Rectal smooth muscle tissue (tissue), 1 donor: ENCODE measurements around the gene OPRPN.

Experiments
- H3K27ac ChIP-seq: one replicate; pipeline ENCODE4 v1.7.0; 2013; ENCODE audit warnings: low read depth, low read length, inconsistent platforms
- H3K27me3 ChIP-seq: one replicate; pipeline ENCODE4 v1.7.0; 2013; ENCODE audit warnings: low read length; ENCODE audit not compliant: control insufficient read depth, insufficient read depth
- H3K36me3 ChIP-seq: one replicate; pipeline ENCODE4 v1.7.0; 2013; ENCODE audit warnings: low read length; ENCODE audit not compliant: control insufficient read depth, insufficient read depth
- H3K4me1 ChIP-seq: one replicate; pipeline ENCODE4 v1.7.0; 2013; ENCODE audit warnings: low read length; ENCODE audit not compliant: control insufficient read depth, insufficient read depth
- H3K4me3 ChIP-seq: one replicate; pipeline ENCODE4 v1.7.0; 2013; ENCODE audit warnings: low read length
- H3K9ac ChIP-seq: one replicate; pipeline ENCODE4 v1.7.0; 2013; ENCODE audit warnings: low read length

The OPRPN gene

GRCh38 chr4:70402762-70403161 lies 5.0 kb downstream of the OPRPN start:
- no peak overlapping the region for H3K4me3 ChIP-seq
- H3K36me3 ChIP-seq, result no peaks in the 10 kb centered on the region
- H3K27ac ChIP-seq, result no peak overlapping the region
- H3K27me3 ChIP-seq, result no peaks in the 10 kb centered on the region
- H3K9ac ChIP-seq, result no peak overlapping the region
- H3K4me1 ChIP-seq, result no peaks in the 10 kb centered on the region

- Histone ChIP-seq H3K36me3 (no peaks in the 10 kb centered on the region), H3K27ac (no peak overlapping the region), H3K4me3 (no peak overlapping the region), H3K27me3 (no peaks in the 10 kb centered on the region), H3K4me1 (no peaks in the 10 kb centered on the region), H3K9ac (no peak overlapping the region)
These were observed 8.0 kb downstream of the OPRPN start for GRCh38 chr4:70405765-70406164.

- no peak overlapping the region for H3K27ac ChIP-seq
- no peaks in the 10 kb centered on the region for H3K4me1 ChIP-seq
- no peak overlapping the region for H3K4me3 ChIP-seq
- no peaks in the 10 kb centered on the region for H3K27me3 ChIP-seq
- no peak overlapping the region for H3K9ac ChIP-seq
- H3K36me3 ChIP-seq, result no peaks in the 10 kb centered on the region
These were observed 27.6 kb downstream of the OPRPN start for GRCh38 chr4:70425306-70425705.

DNA sequence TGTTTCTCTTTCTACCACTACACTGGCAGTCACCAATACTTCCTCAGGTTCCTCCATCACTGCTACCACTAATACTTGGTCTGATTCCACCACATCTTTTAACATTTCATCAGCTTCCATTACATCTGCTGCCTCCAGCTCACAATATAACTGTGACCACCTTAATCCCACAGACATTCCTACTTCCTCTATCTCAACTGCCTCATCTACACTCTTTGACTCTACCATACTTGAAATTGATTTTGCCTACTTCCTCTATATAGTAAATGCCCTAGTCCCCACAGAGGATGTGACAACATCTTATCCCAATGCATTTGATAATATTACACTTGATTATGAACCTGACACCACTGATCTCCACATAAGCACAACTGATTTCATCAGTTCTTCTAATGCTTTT lies 29.0 kb downstream of the OPRPN start:
- Histone ChIP-seq H3K4me3 (no peak overlapping the region), H3K27me3 (no peaks in the 10 kb centered on the region), H3K4me1 (no peaks in the 10 kb centered on the region), H3K36me3 (no peaks in the 10 kb centered on the region), H3K9ac (no peak overlapping the region), H3K27ac (no peak overlapping the region)

GRCh38 chr4:70437197-70437596 lies 39.5 kb downstream of the OPRPN start:
- no peaks in the 10 kb centered on the region for H3K36me3 ChIP-seq
- no peak overlapping the region for H3K27ac ChIP-seq
- no peaks in the 10 kb centered on the region for H3K27me3 ChIP-seq
- H3K4me1 ChIP-seq, result no peaks in the 10 kb centered on the region
- H3K9ac ChIP-seq, result no peak overlapping the region
- H3K4me3 ChIP-seq, result no peak overlapping the region

DNA sequence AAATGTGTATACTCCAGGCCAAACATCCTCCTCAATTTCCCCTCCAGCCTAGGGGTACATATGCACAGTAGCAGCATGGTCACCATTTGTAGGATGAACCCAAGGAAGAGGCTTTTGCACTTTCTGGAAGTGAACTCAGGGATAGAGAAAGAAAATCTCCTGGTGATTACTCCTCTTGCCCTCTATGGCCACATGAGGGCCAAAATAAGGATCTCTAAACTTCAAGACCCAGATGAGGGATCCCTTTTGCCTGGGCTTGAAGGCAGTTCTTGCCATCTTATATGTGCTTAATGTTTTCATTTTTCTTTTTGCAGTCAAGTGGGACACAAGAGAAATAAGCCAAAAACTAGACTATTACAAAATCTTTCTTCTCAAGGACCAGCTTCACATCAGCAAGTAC lies 44.7 kb downstream of the OPRPN start:
- H3K36me3 ChIP-seq, result no peaks in the 10 kb centered on the region
- H3K4me3 ChIP-seq, result no peak overlapping the region
- H3K27me3 ChIP-seq, result no peaks in the 10 kb centered on the region
- H3K9ac ChIP-seq, result no peak overlapping the region
- no peak overlapping the region for H3K27ac ChIP-seq
- H3K4me1 ChIP-seq, result no peaks in the 10 kb centered on the region

DNA sequence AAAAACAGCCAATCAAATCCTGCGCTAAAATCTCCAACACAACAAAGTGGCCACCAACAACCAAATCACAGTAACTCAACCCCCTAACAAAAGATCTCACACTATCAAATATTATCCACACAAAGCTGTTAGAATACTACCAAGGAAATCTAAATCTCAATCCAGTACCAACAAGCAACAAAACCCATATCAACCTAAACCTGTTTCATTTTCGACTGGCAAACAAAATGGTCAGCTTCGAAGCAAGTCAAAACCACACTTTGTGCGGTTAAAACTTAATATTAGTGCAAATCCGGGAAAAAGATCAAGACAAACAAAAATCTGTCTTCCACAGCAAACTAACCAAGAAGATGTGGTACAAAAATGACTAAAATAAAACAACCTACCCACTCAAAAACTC lies 45.6 kb downstream of the OPRPN start:
- Histone ChIP-seq H3K27me3 (no peaks in the 10 kb centered on the region), H3K36me3 (no peaks in the 10 kb centered on the region), H3K9ac (no peak overlapping the region), H3K4me1 (no peaks in the 10 kb centered on the region), H3K4me3 (no peak overlapping the region), H3K27ac (no peak overlapping the region)

GRCh38 chr4:70449220-70449619 lies 51.5 kb downstream of the OPRPN start:
- H3K4me3 ChIP-seq, result no peak overlapping the region
- H3K9ac ChIP-seq, result no peak overlapping the region
- no peaks in the 10 kb centered on the region for H3K4me1 ChIP-seq
- H3K27ac ChIP-seq, result no peak overlapping the region
- no peaks in the 10 kb centered on the region for H3K27me3 ChIP-seq
- H3K36me3 ChIP-seq, result no peaks in the 10 kb centered on the region

DNA sequence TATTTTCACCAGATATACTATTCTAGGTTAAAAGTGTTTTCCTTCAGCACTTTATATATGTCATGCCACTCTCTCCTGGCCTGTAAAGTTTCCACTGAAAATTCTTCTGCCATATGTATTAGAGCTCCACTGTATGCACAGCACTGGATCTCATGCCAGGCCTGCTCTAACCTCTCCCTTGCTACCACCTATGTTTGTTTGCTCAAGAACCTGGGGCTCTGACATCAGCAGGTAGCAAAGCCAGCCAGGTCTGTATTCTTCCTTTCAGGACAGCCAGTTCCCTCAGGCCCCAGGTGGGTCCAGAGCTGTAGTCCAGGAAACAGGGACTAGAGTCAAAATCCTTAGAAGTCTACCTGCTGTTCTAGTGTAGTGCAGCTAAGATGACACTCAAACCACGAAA lies 55.2 kb downstream of the OPRPN start:
- Histone ChIP-seq H3K27ac (no peak overlapping the region), H3K36me3 (no peaks in the 10 kb centered on the region), H3K4me3 (no peak overlapping the region), H3K4me1 (no peaks in the 10 kb centered on the region), H3K27me3 (no peaks in the 10 kb centered on the region), H3K9ac (no peak overlapping the region)
